Retinal pigment epithelial cell (primary cell): ENCODE data around the gene UXS1.

Source experiments
- DNase-seq: peaks from one replicate; pipeline ENCODE4 v3.0.0-alpha.2; 2010; ENCODE audit warnings: low read depth
- H3K4me3 ChIP-seq: 2 replicates; pipeline ENCODE4 v1.5.1; 2011; ENCODE audit warnings: mild to moderate bottlenecking, low read length, control low read depth, moderate library complexity
- CTCF ChIP-seq: conservative IDR thresholded peaks from 2 replicates; pipeline ENCODE4 v1.5.1; 2011; ENCODE audit warnings: low read depth, low read length, control low read depth, inconsistent platforms

Gene UXS1

GRCh38 chr2:106187273-106187891, 6.7 kb downstream of the UXS1 start:
- no peak for DNase-seq
- no peak for TF ChIP-seq CTCF
- H3K4me3 ChIP-seq, result no peak overlapping the region

GRCh38 chr2:106185475-106186184, 8.5 kb downstream of the UXS1 start:
- TF ChIP-seq CTCF, result no peak
- no peak overlapping the region for H3K4me3 ChIP-seq
- no peak for DNase-seq

- TF ChIP-seq CTCF, result no peak
- DNase-seq, result no peak
- H3K4me3 ChIP-seq, result no peak overlapping the region
Measured at GRCh38 chr2:106184857-106185256, 9.2 kb downstream of the UXS1 start.

DNA sequence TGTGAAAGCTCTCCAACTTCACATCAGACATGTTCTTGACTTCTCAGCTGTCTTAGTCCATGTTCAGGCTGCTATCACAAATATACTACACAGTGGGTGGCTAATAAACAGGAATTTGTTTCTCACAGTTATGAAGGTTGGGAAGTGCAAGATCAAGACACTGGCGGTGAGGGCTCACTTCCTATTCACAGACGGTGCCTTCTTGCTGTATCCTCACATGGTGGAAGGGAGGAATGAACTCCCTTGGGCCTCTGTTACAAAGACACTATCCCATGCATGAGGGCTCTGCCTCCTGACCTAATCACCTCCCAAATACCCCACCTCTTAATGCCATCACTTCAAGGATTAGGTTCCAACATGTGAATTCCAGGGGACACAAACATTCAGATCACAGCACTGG, 9.7 kb downstream of the UXS1 start:
- TF ChIP-seq CTCF, result no peak
- DNase-seq, result no peak
- H3K4me3 ChIP-seq, result no peak overlapping the region

DNA sequence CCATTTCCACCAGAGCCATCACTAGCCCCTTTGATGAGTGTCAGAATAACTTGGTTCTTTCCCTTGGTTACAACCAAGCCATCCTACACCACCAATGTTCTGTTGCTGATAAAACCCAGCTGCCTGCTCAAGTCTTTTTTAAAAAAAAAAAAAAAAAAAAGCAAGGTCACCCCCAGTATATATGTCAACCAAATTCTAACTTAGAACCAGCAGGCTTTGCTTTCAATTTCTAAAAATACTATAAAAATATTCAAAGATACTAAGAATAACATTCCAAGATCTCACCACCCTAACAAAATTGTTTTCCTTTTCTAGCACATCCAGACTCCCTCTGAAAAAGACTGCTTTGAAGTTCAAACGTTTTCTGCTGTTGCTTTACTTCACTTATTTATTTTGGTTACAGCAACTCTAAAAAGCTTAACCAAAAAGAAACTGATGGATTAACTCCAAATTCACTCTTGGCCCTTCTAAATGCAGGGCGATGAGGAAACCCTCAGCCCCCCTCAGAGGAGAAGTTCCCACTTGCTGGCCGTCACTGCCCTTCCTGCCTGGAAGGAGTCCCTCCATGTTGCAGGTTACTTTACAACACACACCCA, 10.9 kb downstream of the UXS1 start:
- DNase-seq, result no peak
- TF ChIP-seq CTCF, result no peak
- H3K4me3 ChIP-seq, result no peak overlapping the region

- TF ChIP-seq CTCF, result no peak
- DNase-seq, result no peak
- no peak overlapping the region for H3K4me3 ChIP-seq
Measured at GRCh38 chr2:106181064-106181463, 13.0 kb downstream of the UXS1 start.

DNA sequence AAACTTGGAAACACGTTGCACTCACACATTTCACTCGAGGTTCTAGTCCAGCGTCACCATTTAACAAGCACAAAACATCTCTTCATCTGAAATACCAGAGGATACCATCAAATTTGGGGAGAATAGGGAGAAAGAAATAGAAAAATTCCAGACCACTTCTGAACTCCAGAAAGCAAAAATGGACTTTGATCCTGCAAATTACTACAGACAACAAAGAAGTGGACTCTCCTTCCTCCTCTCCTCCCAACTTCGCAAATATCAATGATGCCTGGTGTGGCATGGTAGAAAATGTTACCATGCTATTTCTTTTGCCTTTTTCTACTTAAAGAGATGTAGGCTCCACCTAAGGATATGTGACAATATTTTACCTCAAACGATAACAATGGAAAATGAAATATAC, 13.5 kb downstream of the UXS1 start:
- no peak for TF ChIP-seq CTCF
- H3K4me3 ChIP-seq, result no peak overlapping the region
- DNase-seq, result no peak
